ENCODE data around the gene AAGAB.

- TF ChIP-seq POLR2AphosphoS5 (IDR thresholded peaks at IDR 0.05; ENCODE audit: low read depth, low read length) = no peak
- no peak for TF ChIP-seq POLR2A (IDR thresholded peaks at IDR 0.05; ENCODE audit: low read depth, low read length)
These were observed 78.8 kb downstream of the AAGAB start for GRCh38 chr15:67175643-67176071.

Measured in GM12891 (cell line).